Tongue (tissue), 2 donors: ENCODE results near the gene NES. TPM values are rescaled to one million over a fixed set of nuclear protein-coding genes. Genes with fewer than 3 reads are reported as not detected.
"Not testable (repeated sequence)": the region's sequence is repeated elsewhere in the genome, so short reads cannot be mapped to it uniquely, and the experiment has no call there.

Source experiments
- DNase-seq: peaks from one replicate; pipeline ENCODE4 v3.0.0-alpha.2; 2015
- total RNA-seq: library from RNA; depleted of rRNA; stranded (reverse); fragments of >200 nt; gene quantifications from one replicate; pipeline ENCODE4 v1.2.3, GENCODE V29; 2014

The NES gene
- total RNA-seq, 1 donor from 2014 or later, result 216 TPM

DNA sequence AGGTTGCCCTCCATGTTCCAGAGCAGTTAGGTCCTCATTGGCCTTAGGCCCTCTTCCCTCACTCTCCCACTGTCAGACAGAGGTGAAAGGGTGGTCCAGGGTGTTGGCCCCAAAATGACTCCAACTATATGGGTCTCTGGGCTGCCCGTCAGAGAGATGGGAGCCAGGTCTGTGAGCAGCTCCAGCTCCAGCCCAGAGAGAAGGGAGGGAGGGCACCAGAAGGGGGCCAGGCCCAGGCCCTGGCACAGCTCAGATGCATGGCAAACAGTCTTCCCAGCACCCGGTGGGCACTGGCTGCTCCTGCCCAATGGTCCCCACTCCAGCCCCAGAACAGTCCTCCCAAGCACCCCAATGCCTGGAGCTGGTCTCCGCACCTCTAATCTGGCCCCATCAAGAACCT lies 33.1 kb downstream of the NES start:
- no peak for DNase-seq

DNA sequence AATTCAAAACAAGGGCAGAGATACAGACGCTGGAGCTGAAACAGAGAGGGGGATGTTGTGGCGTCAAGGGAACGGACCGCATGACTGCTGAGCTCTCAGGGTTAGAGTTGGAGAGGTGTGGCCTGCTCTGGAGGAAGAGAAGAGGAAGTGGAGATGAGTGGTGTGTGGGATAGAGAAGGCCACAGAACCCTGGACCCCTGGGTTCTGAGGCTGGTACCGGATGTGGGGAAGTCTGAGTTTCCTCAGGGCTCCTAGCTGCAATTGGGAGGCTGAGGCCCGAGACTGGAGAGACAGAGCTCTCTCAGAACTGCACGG lies 33.5 kb downstream of the NES start:
- no peak for DNase-seq

DNA sequence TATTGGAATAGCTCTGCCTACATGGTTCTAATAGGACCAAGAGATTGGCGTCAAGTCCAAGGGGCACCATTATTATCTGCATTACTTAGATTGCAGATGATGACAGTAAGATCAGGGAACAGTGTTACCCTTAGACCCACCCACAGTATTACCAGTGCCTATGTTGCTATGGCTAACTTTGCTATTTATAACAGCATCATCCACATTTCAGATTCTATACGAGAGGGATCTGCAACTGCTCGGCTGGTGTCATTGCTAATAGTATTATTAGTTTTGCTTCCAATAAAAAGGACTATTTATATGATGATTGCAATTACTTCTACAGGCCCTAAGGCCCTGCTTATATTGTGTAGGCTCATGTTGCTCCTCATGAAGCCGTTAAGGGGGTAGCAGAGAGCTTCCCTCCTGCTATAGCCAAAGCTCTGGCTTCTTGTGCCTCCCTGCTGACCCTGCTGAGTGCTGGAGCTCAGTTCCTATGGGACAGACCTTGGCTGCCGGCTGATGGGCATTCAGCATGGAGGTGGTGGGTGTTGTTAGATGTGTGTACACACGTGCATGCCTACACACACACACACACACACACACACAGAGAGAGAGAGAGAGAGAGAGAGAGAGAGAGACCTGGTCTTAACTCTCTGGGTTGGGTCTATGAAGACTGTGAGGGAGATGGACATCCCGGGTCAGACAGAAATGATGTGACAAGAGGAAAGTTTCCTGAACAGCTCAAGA lies 34.0 kb downstream of the NES start:
- DNase-seq, result no peak

DNA sequence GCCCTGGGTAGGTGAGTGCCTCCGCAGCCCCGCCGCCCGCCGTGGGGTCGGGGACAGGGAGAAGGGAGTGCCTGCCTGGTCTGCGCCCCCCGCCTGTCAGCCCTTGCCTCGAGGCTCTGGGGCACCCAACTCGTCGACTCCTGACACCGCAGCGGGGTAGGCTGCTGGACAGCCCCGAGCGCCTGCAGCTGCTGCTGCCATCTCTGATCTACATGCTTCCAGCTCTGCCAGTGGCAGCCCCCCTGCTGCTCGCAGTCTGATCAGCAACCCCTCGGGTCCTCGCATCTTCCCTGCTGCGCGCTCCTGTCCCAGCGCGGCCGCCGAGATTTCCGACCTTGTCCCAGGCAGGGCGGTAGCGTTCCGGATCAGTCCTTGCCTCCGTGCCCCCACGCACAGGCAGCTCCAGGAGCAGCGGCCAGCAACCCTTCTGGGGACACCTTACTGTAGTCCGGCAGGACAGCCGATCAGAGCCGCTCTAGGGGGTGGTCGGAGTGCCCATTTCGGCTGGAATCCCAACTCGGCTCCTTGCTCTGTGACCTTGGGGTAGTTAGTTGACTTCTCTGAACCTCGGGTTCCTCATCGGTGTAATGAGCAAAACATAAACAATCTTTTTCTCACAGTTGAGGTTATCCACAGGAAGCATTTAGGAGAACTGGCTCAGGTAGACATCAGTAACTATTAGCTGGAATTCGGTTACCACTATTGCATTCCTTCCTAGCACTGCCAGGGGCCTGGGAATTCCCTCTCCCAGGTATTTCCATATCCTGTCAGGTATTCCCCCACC lies 34.8 kb downstream of the NES start:
- DNase-seq, result no peak

DNA sequence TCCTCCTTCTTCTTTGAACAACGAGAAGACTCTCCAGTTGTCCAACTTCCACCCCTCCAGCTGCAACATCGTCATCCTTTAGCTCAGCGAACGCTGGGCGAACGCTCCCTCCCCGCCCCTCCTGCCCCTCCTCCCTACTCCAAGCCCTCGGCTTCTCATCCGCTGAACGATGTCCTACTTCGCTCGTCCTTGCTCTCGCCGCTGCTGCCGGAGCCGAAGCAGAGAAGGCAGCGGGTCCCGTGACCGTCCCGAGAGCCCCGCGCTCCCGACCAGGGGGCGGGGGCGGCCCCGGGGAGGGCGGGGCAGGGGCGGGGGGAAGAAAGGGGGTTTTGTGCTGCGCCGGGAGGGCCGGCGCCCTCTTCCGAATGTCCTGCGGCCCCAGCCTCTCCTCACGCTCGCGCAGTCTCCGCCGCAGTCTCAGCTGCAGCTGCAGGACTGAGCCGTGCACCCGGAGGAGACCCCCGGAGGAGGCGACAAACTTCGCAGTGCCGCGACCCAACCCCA lies 35.4 kb downstream of the NES start, which contains the start of gene BCAN:
TSS of gene BCAN (plus strand) at position 357 of the 504 bp plus-strand sequence. CDS start 3,938 bp downstream, outside the sequence.
- peak; percentile 75 for DNase-seq

DNA sequence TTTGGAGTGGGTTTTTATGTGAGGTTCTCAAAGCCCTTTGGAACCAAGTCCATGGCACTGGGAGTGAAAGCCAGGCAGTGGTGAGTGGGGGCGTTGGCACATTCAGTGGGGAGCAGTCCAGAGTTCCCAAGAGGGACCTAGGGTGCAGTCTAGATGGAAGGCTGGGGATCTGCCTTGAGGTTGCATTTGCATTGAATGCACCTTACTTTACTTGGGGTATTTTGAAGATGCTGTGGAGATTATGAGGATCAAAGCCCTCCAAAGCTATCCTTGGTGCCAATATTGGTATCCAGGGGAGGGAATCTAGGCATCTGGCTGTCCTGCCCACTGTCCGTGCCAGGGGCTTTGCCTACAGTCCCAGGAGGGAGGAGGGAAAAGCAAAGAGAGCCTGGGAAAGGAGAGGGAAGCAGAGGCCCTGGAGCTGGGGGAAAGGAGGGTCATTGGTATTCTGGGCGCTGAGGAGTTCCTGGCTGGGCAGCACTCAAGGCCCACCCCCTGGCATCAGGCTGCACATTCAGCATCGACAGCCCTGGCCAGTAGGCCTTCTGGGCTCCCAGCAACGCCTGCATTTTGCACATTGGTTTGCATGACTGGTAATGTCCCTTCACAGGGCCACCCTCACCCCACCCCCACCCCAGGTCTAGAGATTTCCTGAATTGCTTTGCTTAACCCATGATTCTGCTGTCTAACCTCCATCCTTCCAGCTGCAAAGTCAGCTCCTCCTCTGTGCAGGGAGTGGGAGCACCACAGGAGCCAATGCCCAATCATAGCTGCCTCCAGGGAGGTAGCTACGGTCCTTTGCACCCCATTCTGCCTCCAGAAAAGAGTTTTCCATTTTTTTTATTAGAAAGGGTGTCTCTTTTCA lies 36.1 kb downstream of the NES start:
- no peak for DNase-seq

DNA sequence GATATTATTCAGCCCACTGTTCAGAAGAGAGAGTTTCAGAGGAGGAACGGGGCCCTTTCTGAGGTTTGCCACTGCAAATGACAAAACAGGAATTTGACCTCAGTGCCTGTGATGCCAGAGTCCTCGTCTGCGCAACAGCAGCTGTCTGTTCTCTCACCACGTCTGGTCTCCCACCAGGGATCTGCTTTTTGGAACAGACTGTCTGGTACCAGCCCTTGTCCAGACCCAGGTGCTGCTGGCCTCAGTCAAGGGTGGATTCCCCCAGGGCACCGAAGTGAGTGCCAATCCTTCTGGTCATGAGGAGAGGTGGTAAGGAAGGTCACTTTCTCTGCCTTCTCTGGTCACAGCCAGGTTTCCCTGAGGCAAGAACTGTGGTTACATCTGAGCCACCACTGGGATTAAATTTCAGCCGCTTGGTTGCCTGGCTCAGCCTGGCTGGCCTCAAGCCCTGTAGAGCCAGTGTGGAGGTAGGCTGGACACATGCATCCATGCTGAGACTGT lies 37.6 kb downstream of the NES start:
- DNase-seq, result no peak

DNA sequence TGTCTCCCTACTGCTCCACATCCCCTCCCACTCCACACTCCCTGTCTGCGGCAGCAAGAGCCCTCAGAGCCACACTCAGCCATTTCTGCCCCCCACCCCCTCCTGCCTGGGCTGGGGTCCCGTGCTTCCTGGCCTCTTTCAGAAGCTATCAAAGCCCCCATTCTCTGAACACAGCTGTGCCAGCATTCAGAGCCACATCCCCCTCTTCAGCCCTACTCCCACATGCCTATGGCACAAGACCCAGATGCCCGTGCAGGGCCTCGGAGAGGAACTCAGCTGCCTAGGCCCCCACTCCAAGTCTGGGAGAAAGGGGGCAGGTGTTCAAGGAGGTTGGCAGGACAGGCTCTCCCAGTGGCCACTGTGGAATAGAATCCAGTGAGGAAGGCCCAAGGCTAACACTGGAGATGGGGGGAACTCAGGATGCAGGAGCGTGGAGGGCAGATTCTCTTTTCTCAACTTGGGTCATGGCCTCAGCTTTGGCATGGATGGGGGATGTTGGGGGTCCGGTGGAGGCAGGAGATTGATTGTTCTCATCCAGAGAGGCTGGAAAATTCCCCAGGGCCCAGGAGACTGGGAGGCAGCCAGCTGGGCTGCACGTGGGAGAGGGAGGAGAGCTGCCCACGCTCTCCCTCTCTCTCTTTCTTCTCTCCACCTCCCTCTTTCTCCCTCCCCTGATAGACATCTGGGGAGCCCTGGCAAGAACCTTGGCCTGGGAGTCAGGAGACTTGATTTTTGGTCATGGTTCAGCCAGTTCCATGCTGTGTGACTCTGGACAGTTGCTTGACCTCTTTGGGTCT lies 38.8 kb downstream of the NES start:
- no peak for DNase-seq

DNA sequence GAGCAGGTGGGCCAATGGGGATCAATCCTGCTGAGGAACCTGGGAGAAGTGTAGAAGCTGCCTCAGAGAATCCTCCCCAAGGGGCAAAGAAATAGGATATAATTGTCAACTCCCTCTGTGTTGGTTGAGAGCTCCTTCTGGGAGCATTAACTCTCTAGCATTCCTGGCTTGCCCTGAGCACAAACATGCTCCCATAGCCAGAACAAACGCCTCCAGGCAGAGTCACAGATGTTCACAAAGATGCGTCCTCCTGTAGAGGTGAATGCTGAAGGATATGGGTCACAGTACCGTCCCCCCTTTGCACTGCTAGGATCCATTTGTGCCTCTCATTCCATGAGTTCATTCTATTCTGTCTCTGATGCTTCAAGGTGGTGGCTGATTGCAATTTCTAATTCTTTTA lies 44.9 kb downstream of the NES start:
- no peak for DNase-seq

DNA sequence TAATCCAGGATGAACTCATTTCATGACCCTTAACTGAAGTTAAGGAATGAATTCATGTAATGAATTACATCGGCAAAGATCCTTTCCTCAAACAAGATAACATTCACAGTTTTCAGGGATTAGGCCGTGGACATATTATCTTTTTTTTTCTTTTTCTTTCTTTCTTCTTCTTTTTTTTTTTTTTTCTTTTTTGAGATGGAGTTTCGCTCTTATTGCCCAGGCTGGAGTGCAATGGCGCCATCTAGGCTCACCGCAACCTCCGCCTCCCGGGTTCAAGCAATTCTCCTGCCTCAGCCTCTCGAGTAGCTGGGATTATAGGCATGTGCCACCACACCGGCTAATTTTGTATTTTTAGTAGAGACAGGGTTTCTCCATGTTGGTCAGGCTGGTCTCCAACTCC lies 46.1 kb downstream of the NES start:
- not testable (repeated sequence) for DNase-seq

DNA sequence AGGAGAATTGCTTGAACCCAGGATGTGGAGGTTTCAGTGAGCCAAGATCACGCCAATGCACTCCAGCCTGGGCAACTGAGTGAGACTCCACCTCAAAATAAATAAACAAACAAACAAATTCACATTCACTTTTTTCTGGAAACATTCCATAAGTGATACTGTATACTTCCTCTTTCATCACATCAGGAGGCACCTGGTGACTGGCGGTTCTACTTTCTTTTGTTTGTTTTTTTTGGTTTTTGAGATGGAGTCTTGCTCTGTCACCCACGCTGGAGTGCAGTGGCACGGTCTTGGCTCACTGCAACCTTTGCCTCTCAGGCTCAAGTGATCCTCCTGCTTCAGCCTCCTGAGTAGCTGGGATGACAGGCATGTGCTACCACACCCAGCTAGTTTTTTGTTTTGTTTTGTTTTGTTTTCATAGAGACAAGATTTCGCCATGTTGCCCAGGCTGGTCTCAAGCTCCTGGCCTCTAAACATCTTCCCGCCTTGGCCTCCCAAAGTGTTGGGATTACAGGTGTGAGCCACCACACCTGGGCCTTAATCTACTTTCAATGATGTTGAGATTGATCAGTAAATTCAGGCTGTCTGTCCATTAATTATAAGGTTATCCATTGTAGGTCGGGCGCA lies 47.3 kb downstream of the NES start:
- no peak for DNase-seq

DNA sequence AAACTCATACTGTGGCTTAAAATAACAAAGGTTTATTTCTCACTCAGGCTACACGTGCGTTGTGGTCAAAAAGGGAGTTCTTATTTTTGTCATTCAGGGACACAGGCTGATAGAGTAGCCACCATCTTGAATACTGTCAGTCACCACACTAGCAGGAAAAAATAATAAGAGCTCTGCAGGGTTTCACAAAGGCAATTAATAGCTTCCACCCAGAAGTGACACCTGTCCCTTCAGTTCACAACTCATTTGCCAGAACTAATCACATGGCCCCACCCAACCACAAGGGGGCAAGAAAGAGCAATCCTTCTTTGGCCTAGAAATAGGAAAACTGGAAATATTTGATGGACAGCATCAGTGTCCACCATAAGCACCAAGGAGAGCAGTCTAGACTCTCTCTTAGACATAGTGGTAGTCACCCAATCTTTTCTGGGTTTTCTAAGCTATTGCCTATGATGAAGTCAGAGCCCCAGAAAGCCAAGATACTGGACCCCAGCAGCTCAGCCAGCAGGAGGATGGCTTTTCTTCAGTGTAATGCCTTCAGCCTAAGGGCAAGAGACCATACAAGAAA lies 49.8 kb downstream of the NES start:
- DNase-seq, result peak; percentile 47

DNA sequence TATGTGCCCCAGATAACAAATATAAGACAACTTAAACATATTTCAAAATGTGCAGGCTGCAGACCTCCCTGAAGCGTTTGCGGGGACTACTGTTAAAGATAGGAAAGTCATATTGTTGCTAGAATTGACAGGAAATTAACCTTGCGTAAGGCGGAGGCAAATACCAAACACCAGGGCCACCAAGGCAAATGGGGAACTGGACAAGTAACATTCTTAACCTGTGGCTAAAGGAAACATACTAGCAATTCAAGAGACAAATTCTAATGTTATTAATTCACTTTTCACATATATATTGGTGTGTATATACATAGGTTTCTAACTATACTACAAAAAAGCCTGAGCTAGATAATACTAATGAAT lies 51.1 kb downstream of the NES start:
- DNase-seq, result no peak

DNA sequence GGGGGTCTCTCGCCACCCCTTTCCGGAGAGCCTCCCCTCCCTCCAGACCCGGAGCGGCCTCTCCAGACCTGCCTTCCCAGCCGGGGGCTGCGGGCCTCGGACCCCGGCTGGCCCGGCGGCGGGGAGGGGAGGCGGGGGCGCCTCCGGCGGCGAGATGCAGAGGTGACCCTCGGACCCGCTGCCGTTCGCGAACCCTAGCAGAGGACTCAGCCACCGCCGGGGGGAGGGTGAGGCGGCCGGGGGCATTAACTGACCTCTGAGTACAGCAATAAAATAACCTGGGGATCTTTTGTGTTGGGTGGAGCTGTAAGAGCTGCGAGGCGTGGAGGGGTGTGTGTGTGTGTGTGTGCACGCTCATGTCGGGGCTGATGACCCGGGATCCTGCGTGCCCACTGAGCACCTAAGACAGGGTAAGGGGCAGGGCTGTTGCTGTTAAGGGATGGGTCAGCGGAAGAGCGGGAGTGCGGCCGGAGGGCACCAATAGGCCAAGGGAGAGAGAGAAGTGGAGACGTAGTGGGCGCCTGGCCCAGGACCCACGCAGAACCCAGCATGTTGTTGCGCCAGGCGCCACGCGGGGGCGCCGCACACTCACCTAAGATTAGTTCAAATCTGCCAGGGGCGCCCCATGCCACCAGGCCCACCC lies 51.6 kb downstream of the NES start:
- DNase-seq, result peak; percentile 70

DNA sequence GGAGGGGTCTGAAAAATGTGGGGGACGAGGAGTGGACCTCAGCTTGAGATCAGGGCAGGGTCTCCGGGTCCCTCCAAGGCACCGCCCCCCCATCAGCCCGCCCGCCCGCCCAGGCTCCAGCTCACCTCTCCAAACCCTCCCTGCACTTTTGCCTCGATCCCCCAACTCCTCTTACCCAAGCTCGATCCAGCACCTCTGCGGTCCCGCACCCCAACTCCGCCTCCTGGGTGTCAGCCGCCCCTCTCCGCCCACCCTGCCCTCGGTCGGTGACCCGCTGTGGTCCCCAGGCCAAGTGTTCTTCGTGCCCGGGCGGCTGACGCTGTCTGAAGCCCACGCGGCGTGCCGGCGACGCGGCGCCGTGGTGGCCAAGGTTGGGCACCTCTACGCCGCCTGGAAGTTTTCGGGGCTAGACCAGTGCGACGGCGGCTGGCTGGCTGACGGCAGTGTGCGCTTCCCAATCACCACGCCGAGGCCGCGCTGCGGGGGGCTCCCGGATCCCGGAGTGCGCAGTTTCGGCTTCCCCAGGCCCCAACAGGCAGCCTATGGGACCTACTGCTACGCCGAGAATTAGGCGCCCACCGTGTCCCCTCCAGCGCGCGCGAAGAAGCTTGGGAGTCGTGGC lies 52.3 kb downstream of the NES start:
- no peak for DNase-seq

DNA sequence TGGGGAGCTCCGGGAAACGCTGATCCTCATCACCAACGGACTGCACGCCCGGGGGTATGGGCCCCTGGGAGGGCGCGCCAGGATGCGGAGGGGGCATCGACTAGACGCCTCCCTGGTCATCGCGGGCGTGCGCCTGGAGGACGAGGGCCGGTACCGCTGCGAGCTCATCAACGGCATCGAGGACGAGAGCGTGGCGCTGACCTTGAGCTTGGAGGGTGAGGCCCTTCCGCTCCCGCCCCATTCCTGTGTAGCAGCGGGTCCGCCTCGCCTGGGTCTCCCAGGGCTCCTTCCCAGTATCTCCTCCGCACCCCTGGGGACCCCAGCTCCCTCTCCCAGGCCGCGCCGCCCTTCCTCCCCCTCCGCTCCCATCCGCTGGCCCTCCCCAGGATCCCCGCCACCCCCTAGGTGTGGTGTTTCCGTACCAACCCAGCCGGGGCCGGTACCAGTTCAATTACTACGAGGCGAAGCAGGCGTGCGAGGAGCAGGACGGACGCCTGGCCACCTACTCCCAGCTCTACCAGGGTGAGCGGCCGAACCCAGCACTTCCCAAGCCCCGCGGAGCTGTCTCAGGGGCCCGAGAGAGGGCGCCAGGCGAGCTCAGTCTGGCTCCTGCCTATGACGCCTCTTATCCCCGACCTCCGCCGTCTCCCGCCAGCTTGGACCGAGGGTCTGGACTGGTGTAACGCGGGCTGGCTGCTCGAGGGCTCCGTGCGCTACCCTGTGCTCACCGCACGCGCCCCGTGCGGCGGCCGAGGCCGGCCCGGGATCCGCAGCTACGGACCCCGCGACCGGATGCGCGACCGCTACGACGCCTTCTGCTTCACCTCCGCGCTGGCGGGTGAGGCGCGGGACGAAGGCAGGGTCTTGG lies 53.0 kb downstream of the NES start:
- peak; percentile 58 for DNase-seq

DNA sequence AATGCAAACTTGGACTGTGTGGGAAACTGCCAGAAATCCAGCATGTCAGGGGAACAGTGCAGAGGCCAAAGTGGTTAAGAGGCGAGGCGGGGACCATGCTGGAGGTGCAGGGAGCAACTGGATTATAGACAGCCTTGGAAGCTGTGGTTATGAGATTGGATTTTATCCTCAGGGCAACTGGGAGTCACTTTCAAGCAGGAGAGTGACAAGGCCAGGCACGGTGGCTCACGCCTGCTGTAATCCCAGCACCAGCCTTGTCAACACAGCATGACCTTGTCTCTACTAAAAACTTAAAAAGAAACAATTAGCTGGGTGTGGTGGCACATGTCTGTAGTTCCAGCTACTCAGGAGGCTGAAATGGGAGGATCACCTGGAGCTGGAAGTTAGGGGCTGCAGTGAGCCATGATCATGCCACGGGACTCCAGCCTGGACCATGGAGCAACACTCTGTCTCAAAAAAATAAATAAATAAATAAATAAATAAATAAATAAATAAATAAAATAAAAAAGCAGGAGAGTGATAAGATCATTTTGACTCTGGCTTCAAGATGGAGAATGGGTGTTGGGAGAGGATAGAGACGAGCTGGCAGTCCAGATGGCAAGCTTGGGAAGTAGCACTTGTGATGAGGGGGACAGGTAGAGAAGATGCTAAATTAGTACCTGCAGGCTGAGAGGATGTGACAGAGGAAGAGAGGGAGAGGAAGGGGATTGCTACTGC lies 54.5 kb downstream of the NES start:
- DNase-seq, result no peak

DNA sequence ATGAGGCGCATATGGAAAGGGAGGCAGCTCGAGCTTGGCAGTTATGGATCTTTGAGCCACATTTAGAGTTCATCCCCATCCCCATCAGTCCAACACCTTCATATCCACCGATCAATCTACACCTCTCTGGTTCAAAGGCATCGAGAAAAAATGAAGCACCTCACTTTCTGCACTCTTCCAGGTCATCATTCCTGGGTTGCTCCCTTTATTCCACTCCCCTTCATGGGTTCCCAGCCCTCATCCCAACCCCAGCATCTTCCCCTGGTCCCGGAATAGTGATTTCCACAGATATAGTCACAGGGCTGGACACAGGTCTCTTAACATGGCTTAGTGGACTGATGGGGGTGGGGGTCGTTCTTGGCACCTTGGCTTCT lies 57.6 kb downstream of the NES start:
- DNase-seq, result no peak
